ENCODE data around the gene SCFD2. TPM values are rescaled to one million over a fixed set of nuclear protein-coding genes. Genes with fewer than 3 reads are reported as not detected.
A peak's percentile ranks its signal among the peaks of the same experiment; 100 is the strongest.

The SCFD2 gene
- total RNA-seq, 1 experiment from 2014 or later, result 8.4 TPM

- intact Hi-C loops (cut with micrococcal nuclease; ENCODE audit: unreplicated experiment), result no loop called here
- TF ChIP-seq EZH2 (IDR thresholded peaks at IDR 0.05; ENCODE audit: borderline replicate concordance, low read depth, low read length, poor library complexity, severe bottlenecking), result no peak
- no peak for TF ChIP-seq CTCF (conservative IDR thresholded peaks at IDR 0.05; ENCODE audit: low read depth, low read length)
- CTCF ChIA-PET, result no interaction called here
- Histone ChIP-seq H3K4me1 (ENCODE audit: insufficient read depth, low read length, poor library complexity, severe bottlenecking) (no peaks in the 10 kb centered on the region), H3K9me3 (ENCODE audit: low read depth, low read length, poor library complexity, severe bottlenecking) (no peaks in the 10 kb centered on the region), H3K27ac (ENCODE audit: low read depth, low read length, poor library complexity, severe bottlenecking) (no peak overlapping the region), H3K4me3 (ENCODE audit: low read depth, low read length, poor library complexity, severe bottlenecking) (peak overlapping the region; percentile 77), H3K27me3 (replicated peaks; ENCODE audit: insufficient read depth, low read depth, low read length, poor library complexity) (peaks cover 8% of the 10 kb centered on the region), H3K36me3 (ENCODE audit: insufficient read depth, low read length, poor library complexity, severe bottlenecking) (no peaks in the 10 kb centered on the region)
- no peak for DNase-seq (ENCODE audit: low spot score)
- no TSS peak for BruUV-seq (replicated peaks)
- POLR2A ChIA-PET (ENCODE audit: low non-redundant PET), result no interaction called here
These were observed 1.2 kb downstream of the SCFD2 start for GRCh38 chr4:53364624-53365023.

- H3K27me3 ChIP-seq (replicated peaks; ENCODE audit: insufficient read depth, low read depth, low read length, poor library complexity), result no peaks in the 10 kb centered on the region
- intact Hi-C loops (cut with micrococcal nuclease; ENCODE audit: unreplicated experiment), result no loop called here
- H3K36me3 ChIP-seq (ENCODE audit: insufficient read depth, low read length, poor library complexity, severe bottlenecking), result no peaks in the 10 kb centered on the region
- ChIA-PET POLR2A (ENCODE audit: low non-redundant PET) (no interaction called here), CTCF (no interaction called here)
- no TSS peak for BruUV-seq (replicated peaks)
- DNase-seq (ENCODE audit: low spot score), result no peak
- H3K4me1 ChIP-seq (ENCODE audit: insufficient read depth, low read length, poor library complexity, severe bottlenecking), result no peaks in the 10 kb centered on the region
- H3K27ac ChIP-seq (ENCODE audit: low read depth, low read length, poor library complexity, severe bottlenecking), result no peak overlapping the region
- H3K4me3 ChIP-seq (ENCODE audit: low read depth, low read length, poor library complexity, severe bottlenecking), result no peak overlapping the region
- no peaks in the 10 kb centered on the region for H3K9me3 ChIP-seq (ENCODE audit: low read depth, low read length, poor library complexity, severe bottlenecking)
- TF ChIP-seq EZH2 (IDR thresholded peaks at IDR 0.05; ENCODE audit: borderline replicate concordance, low read depth, low read length, poor library complexity, severe bottlenecking) (no peak), CTCF (conservative IDR thresholded peaks at IDR 0.05; ENCODE audit: low read depth, low read length) (no peak)
These were observed 3.8 kb downstream of the SCFD2 start for GRCh38 chr4:53362093-53362492.

- CTCF ChIA-PET, result no interaction called here
- no peak for TF ChIP-seq EZH2 (IDR thresholded peaks at IDR 0.05; ENCODE audit: borderline replicate concordance, low read depth, low read length, poor library complexity, severe bottlenecking)
- no peak for TF ChIP-seq CTCF (conservative IDR thresholded peaks at IDR 0.05; ENCODE audit: low read depth, low read length)
- POLR2A ChIA-PET (ENCODE audit: low non-redundant PET), result no interaction called here
- intact Hi-C loops (cut with micrococcal nuclease; ENCODE audit: unreplicated experiment), result no loop called here
- DNase-seq (ENCODE audit: low spot score), result no peak
- no peak overlapping the region for H3K27ac ChIP-seq (ENCODE audit: low read depth, low read length, poor library complexity, severe bottlenecking)
- BruUV-seq (replicated peaks), result no TSS peak
- no peaks in the 10 kb centered on the region for H3K27me3 ChIP-seq (replicated peaks; ENCODE audit: insufficient read depth, low read depth, low read length, poor library complexity)
- no peaks in the 10 kb centered on the region for H3K4me1 ChIP-seq (ENCODE audit: insufficient read depth, low read length, poor library complexity, severe bottlenecking)
- no peaks in the 10 kb centered on the region for H3K9me3 ChIP-seq (ENCODE audit: low read depth, low read length, poor library complexity, severe bottlenecking)
- H3K36me3 ChIP-seq (ENCODE audit: insufficient read depth, low read length, poor library complexity, severe bottlenecking), result no peaks in the 10 kb centered on the region
- no peak overlapping the region for H3K4me3 ChIP-seq (ENCODE audit: low read depth, low read length, poor library complexity, severe bottlenecking)
These were observed 4.4 kb downstream of the SCFD2 start for GRCh38 chr4:53361451-53361850.

Data from A673 (cell line).